Measurements from ENCODE around the gene RYR1.

Gene RYR1

GRCh38 chr19:38399081-38399480, 34.4 kb upstream of the RYR1 start:
- Histone ChIP-seq H3K36me3 (ENCODE audit: control insufficient read depth, low read length) (no peaks in the 10 kb centered on the region), H3K4me1 (ENCODE audit: control insufficient read depth, low read length) (peaks cover 7% of the 10 kb centered on the region), H4K20me1 (ENCODE audit: control insufficient read depth, insufficient read depth, low read depth, low read length) (no peaks in the 10 kb centered on the region), H3K27ac (ENCODE audit: low read depth, low read length) (no peak overlapping the region), H3K4me2 (ENCODE audit: low read length) (no peak overlapping the region), H3K9me2 (replicated peaks; ENCODE audit: control insufficient read depth, low read length) (no peaks in the 10 kb centered on the region), H3K27me3 (ENCODE audit: control insufficient read depth, low read length) (peaks cover 22% of the 10 kb centered on the region), H3K9me3 (ENCODE audit: control insufficient read depth, insufficient read depth, low read length) (no peaks in the 10 kb centered on the region), H3F3A (ENCODE audit: control insufficient read depth, insufficient read depth) (no peaks in the 10 kb centered on the region), H3K4me3 (ENCODE audit: low read length) (no peak overlapping the region), H3K79me2 (ENCODE audit: control insufficient read depth, low read length) (peaks cover 2% of the 10 kb centered on the region; the same call in 1 of the 2 replicates)
- TF ChIP-seq EZH2phosphoT487 (IDR thresholded peaks at IDR 0.05; ENCODE audit: borderline replicate concordance, low read length) (no peak), CTCF (IDR thresholded peaks at IDR 0.05; ENCODE audit: low read depth, low read length, poor library complexity, severe bottlenecking) (no peak)

- Histone ChIP-seq H3K4me1 (ENCODE audit: control insufficient read depth, low read length) (peaks cover 9% of the 10 kb centered on the region), H3K27me3 (ENCODE audit: control insufficient read depth, low read length) (peaks cover 18% of the 10 kb centered on the region), H3K4me2 (ENCODE audit: low read length) (no peak overlapping the region), H3F3A (ENCODE audit: control insufficient read depth, insufficient read depth) (no peaks in the 10 kb centered on the region), H3K36me3 (ENCODE audit: control insufficient read depth, low read length) (no peaks in the 10 kb centered on the region), H3K4me3 (ENCODE audit: low read length) (no peak overlapping the region), H3K27ac (ENCODE audit: low read depth, low read length) (no peak overlapping the region), H4K20me1 (ENCODE audit: control insufficient read depth, insufficient read depth, low read depth, low read length) (no peaks in the 10 kb centered on the region), H3K9me3 (ENCODE audit: control insufficient read depth, insufficient read depth, low read length) (no peaks in the 10 kb centered on the region), H3K79me2 (ENCODE audit: control insufficient read depth, low read length) (peaks cover 4% of the 10 kb centered on the region; the same call in 1 of the 2 replicates), H3K9me2 (replicated peaks; ENCODE audit: control insufficient read depth, low read length) (no peaks in the 10 kb centered on the region)
- no peak for TF ChIP-seq CTCF (IDR thresholded peaks at IDR 0.05; ENCODE audit: low read depth, low read length, poor library complexity, severe bottlenecking)
Measured at GRCh38 chr19:38399537-38399936, 34.0 kb upstream of the RYR1 start.

DNA sequence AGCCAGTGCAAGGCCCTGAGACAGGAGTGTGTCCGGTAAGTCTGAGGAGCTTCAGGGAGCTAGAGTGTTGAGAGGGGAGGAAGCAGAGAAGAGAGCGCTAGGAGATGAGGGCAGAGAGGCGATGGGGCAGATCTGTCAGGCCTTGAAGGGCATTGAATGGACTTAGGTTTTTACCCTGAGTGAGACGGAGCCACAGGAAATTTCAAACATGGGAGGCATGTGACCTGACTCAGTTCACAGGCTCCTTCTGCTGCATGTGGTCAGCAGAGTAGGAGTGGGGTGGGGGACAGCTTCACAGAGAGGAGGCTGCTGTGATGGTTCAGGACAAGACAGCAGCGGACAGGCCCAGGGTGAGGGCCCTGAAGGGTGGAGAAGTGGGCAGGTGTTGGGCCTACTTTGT, 33.1 kb upstream of the RYR1 start:
- no peak for TF ChIP-seq EZH2phosphoT487 (IDR thresholded peaks at IDR 0.05; ENCODE audit: borderline replicate concordance, low read length)
- TF ChIP-seq CTCF (IDR thresholded peaks at IDR 0.05; ENCODE audit: low read depth, low read length, poor library complexity, severe bottlenecking) = no peak
- H3K4me2 ChIP-seq (ENCODE audit: low read length) = no peak overlapping the region
- peaks cover 10% of the 10 kb centered on the region for H3K27me3 ChIP-seq (ENCODE audit: control insufficient read depth, low read length)
- no peaks in the 10 kb centered on the region for H3K9me2 ChIP-seq (replicated peaks; ENCODE audit: control insufficient read depth, low read length)
- no peaks in the 10 kb centered on the region for H4K20me1 ChIP-seq (ENCODE audit: control insufficient read depth, insufficient read depth, low read depth, low read length)
- no peaks in the 10 kb centered on the region for H3K36me3 ChIP-seq (ENCODE audit: control insufficient read depth, low read length)
- H3K27ac ChIP-seq (ENCODE audit: low read depth, low read length) = no peak overlapping the region
- no peak overlapping the region for H3K4me3 ChIP-seq (ENCODE audit: low read length)
- peaks cover 4% of the 10 kb centered on the region; the same call in 1 of the 2 replicates for H3K79me2 ChIP-seq (ENCODE audit: control insufficient read depth, low read length)
- H3K9me3 ChIP-seq (ENCODE audit: control insufficient read depth, insufficient read depth, low read length) = no peaks in the 10 kb centered on the region
- H3F3A ChIP-seq (ENCODE audit: control insufficient read depth, insufficient read depth) = no peaks in the 10 kb centered on the region
- H3K4me1 ChIP-seq (ENCODE audit: control insufficient read depth, low read length) = peaks cover 9% of the 10 kb centered on the region

DNA sequence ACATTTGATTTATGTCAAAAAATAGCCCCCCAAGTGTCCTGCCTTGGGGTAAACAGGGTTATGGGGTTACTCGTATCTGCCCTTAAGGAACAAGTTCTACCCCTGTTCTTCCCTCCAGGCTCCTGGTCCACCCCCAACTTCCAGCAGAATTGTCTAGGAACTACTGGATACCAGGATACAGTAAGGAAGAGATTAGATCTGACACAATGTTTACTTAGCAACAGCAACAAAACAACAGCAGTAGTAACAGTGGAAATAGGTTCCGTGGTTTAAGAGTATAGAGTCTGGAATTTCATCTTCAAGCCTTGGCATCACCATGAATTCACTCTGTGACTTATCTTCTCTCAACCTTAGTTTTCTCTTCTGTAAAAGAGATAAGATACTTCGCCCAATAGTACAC, 32.3 kb upstream of the RYR1 start:
- no peaks in the 10 kb centered on the region for H3K36me3 ChIP-seq (ENCODE audit: control insufficient read depth, low read length)
- peaks cover 9% of the 10 kb centered on the region for H3K4me1 ChIP-seq (ENCODE audit: control insufficient read depth, low read length)
- H3K27ac ChIP-seq (ENCODE audit: low read depth, low read length) = no peak overlapping the region
- H4K20me1 ChIP-seq (ENCODE audit: control insufficient read depth, insufficient read depth, low read depth, low read length) = no peaks in the 10 kb centered on the region
- H3K4me2 ChIP-seq (ENCODE audit: low read length) = no peak overlapping the region
- no peak overlapping the region for H3K4me3 ChIP-seq (ENCODE audit: low read length)
- H3K9me2 ChIP-seq (replicated peaks; ENCODE audit: control insufficient read depth, low read length) = no peaks in the 10 kb centered on the region
- no peaks in the 10 kb centered on the region for H3K9me3 ChIP-seq (ENCODE audit: control insufficient read depth, insufficient read depth, low read length)
- H3F3A ChIP-seq (ENCODE audit: control insufficient read depth, insufficient read depth) = no peaks in the 10 kb centered on the region
- peaks cover 6% of the 10 kb centered on the region; the same call in 1 of the 2 replicates for H3K27me3 ChIP-seq (ENCODE audit: control insufficient read depth, low read length)
- TF ChIP-seq EZH2phosphoT487 (IDR thresholded peaks at IDR 0.05; ENCODE audit: borderline replicate concordance, low read length) (no peak), CTCF (IDR thresholded peaks at IDR 0.05; ENCODE audit: low read depth, low read length, poor library complexity, severe bottlenecking) (no peak)
- H3K79me2 ChIP-seq (ENCODE audit: control insufficient read depth, low read length) = peaks cover 4% of the 10 kb centered on the region; the same call in 1 of the 2 replicates
